Neural progenitor cell (in vitro differentiated cells): ENCODE measurements around the gene MAP3K2.

Experiments
- CTCF ChIP-seq: fragments of 200-600 bp; sonication (generic); IDR thresholded peaks from 2 replicates; pipeline ENCODE4 v1.5.1; 2017; ENCODE audit warnings: antibody characterized with exemption, mild to moderate bottlenecking
- EZH2 ChIP-seq: fragments of 200-600 bp; sonication (generic); IDR thresholded peaks from 2 replicates; pipeline ENCODE4 v1.6.1; 2017; ENCODE audit warnings: antibody characterized with exemption, mild to moderate bottlenecking, moderate library complexity

DNA sequence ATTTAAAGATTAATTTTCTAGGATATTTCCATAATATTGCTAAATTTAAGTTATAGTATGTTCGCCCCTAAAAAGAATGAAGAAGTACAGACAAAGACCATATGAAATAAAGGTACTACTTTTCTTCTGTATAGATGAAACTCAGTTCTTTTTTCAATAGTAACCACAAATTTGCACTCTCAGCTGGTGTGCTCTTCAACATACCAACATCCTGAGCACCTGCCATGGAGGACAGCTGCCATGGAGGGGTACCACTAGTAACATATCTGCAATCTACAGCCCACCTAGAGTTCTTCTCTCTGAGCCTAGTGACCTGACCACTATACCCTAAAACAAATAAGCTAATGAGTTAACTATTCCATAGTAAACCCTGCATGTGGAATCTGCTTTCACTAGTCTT is 57.0 kb downstream of the MAP3K2 start:
- no peak for TF ChIP-seq CTCF
- no peak for TF ChIP-seq EZH2
